Measurements from ENCODE around the gene PREX1.

DNA sequence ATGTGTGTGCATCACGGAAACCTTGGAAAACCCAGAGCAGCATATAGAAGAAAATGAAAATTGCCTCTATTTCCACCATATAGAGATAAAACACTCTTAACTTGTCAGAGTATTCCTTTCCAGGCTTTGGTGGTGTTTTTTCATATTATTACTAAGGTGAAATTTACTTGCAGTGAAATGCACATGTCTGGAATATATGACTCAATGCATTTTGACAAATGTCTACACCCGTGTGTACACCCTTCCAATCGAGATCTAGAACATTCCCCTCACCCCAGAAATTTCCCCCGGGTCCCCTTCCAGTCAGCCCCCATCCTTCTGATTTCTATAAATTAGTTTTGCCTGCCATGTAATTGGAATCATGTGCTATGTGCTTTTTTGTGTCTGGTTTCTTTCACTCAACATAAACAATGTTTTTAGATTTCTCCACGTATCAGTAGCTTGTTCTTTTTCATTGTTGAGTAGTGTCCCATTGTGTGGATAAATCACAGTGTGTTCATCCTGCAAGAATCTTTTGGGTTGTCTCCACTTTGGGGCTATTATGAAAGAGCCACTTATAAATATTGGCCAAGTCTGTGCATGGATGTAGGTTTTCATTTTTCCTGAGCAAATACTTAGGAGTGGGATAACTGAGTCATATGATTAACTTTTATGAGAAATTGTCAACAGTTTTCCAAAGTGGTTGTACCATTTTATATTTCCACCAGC is 19.9 kb upstream of the PREX1 start:
- TF ChIP-seq POLR2A (IDR thresholded peaks at IDR 0.05) (no peak), POLR2AphosphoS5 (IDR thresholded peaks at IDR 0.05; ENCODE audit: insufficient read depth in 1 of 2, low read depth in 1 of 2) (no peak)
- TF ChIP-seq, protein P1, sequence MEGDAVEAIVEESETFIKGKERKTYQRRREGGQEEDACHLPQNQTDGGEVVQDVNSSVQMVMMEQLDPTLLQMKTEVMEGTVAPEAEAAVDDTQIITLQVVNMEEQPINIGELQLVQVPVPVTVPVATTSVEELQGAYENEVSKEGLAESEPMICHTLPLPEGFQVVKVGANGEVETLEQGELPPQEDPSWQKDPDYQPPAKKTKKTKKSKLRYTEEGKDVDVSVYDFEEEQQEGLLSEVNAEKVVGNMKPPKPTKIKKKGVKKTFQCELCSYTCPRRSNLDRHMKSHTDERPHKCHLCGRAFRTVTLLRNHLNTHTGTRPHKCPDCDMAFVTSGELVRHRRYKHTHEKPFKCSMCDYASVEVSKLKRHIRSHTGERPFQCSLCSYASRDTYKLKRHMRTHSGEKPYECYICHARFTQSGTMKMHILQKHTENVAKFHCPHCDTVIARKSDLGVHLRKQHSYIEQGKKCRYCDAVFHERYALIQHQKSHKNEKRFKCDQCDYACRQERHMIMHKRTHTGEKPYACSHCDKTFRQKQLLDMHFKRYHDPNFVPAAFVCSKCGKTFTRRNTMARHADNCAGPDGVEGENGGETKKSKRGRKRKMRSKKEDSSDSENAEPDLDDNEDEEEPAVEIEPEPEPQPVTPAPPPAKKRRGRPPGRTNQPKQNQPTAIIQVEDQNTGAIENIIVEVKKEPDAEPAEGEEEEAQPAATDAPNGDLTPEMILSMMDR (IDR thresholded peaks at IDR 0.05): no peak

Data from vagina (tissue), 2 donors.